ENCODE results near the gene NR1H4.
"Not testable (repeated sequence)": the region's sequence is repeated elsewhere in the genome, so short reads cannot be mapped to it uniquely, and the experiment has no call there.

NR1H4 gene

GRCh38 chr12:100512692-100513091 is 39.0 kb downstream of the NR1H4 start:
- no peak for DNase-seq

- no peak for DNase-seq
Measured at GRCh38 chr12:100515968-100516367, 42.3 kb downstream of the NR1H4 start.

DNA sequence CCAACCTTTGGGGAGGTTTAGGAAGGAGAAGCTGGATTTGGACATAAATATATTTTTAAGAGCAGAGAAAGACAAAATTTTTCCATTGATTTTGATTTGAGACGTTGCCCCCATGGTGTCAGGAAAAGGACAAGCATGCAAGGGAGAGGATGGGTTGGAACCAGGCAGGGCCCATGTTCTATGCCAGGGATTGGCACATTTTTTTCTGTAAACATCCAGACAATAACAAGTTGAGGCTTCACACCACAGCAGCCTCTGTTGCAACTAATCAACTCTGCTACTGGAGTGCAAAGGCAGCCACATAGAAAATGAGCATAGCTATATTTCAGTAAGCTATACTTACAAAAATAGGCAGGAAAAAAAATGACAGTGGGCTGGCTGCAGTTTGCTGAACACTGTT is 44.7 kb downstream of the NR1H4 start:
- no peak for DNase-seq

DNA sequence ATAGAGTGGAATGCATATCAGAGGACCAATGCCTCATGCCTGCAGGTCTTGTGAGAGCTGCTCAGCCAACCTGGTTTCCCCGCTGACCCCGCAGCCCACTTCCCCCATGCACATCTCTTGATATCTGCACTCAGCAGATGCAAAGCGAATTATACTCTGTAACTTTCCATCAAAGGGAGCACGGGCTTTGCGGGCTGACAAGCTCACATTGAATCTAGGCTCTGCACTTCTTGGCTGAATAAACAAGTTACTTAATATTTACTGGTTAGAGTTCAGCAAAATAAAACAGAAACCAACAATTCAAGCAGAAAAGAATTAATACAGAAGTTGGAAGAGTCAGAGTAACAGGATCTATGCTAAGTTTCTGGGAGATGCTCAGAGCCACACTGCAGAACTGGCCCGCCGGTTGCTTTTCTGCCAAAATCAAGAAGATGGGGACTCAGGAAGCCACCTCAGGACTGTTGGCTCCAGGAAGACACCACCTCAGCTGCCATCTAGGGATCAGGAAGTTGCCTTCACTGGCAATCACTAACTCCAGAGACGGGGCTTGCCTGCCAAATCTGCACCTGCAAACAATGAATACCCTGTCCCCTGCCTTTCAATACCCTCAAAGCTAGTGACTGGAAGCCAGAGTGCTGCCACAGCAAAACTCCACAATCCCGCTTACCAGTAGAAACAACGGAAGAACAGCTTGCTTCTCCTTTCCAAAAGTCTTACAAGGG is 46.5 kb downstream of the NR1H4 start:
- no peak for DNase-seq

GRCh38 chr12:100521958-100522357 is 48.3 kb downstream of the NR1H4 start:
- no peak for DNase-seq

- no peak for DNase-seq
Measured at GRCh38 chr12:100528034-100528433, 54.4 kb downstream of the NR1H4 start.

DNA sequence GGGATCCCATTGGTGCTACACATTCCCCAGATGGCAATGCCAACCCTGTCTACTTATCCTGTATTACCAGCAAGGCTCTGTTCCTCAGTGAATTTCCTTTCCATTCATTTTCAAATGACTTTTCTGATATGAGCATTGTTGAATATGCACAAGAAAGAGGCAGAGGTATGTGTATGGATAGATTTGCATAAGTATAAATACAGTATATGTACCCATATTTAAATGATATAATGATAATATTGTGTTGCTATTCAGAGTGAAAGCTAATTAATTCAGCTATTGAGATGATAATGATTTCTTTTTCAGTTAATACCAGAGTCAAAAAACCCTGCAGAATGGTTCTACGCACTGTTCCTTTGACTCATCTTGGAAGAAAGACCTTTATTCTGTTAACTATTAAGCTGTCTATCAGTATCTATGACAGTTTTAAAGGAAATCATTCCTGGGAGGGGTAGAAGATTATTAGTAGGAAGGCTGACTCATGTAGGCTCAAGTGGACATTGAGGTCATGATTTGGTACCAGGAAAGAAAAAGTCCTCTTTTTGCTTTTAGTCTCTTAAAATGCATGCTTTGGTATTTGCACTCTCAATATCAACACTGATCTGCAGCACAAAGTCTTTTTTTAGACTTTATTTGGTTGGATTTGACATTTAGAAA is 54.9 kb downstream of the NR1H4 start:
- DNase-seq: no peak

GRCh38 chr12:100529756-100530350 is 56.2 kb downstream of the NR1H4 start:
- DNase-seq: no peak

DNA sequence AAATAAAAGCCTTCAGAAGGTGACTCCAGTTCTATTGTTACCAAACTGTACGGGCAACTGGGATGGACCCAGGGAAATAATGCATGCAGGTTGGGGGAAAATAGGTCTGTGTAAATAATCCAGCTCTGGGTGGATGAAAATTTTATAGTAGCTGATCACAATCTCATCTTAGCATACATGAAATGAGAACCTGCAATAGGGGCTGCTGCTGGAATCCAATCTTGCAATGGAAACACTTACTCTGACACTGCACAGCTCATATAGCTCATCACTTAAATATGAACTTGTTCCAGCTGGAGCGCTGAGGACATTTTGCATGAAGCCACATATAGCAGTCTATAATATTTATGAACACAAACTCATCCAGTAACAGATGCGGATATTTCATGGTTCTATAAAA is 59.7 kb downstream of the NR1H4 start:
- no peak for DNase-seq

- no peak for DNase-seq
Measured at GRCh38 chr12:100534625-100535227, 61.1 kb downstream of the NR1H4 start.

GRCh38 chr12:100539202-100539601 is 65.5 kb downstream of the NR1H4 start:
- no peak for DNase-seq

DNA sequence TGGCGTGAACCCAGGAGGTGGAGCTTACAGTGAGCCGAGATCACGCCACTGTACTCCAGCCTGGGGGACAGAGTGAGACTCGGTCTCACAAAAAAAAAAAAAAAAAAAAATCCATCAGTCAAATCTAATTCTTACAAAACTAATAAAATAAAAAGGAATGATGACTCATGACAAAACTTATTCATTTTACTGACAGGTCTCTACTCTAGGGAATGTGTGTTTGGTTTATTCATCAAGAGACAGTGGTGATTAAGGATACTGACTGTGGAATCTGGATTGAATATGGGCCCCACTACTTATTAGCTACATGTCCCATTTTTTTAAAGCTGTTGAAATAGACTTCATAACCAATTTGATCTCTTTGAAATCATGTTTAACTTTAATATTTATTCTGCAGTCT is 70.5 kb downstream of the NR1H4 start:
- DNase-seq: no peak

DNA sequence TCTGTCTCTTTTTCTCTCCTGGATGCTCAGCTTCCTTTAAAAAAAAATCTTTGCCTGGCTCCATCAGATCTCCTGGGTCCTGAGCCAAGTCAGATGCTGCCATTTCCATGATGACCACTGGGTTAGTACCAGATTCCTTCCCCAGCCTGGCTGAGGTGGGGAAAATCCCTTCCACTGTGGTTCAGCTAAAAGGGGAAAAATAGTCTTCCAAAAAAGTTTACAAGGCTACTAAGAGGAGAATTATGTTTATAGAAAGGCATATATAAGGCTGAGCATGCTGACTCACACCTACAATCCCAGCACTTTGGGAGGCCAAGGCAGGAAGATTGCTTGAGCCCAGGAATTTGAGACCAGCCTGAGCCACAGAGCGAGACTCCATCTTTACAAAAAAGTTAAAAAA is 71.4 kb downstream of the NR1H4 start:
- DNase-seq: peak in 1 of 58 donors; percentile 1

GRCh38 chr12:100553936-100554335 is 80.3 kb downstream of the NR1H4 start:
- DNase-seq: no peak

DNA sequence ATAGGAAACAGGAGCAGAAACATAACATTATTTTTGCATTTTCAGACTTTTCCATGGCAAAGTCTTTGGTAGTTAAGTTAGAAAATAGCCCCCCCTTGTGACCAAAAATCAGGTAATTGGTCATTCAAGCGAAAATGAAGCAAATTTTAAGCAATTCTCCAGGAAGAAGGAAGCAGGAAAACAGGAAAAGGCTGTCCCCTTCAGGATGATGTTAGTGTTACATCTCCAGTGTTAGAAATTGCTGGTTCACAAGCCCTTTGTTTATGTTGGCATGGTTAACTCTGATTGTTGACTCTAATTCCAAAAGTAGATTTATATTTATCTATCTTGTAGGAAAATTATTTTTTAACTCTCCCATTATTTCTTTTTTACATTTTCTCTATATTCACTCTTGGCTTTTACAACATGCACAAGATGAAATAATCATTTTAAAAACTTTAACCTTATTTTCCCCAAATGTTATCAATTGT is 81.0 kb downstream of the NR1H4 start:
- DNase-seq: peak in 7 of 58 donors; percentile 2 to 76 (median 5)

- no peak for DNase-seq
Measured at GRCh38 chr12:100555722-100556121, 82.1 kb downstream of the NR1H4 start.

DNA sequence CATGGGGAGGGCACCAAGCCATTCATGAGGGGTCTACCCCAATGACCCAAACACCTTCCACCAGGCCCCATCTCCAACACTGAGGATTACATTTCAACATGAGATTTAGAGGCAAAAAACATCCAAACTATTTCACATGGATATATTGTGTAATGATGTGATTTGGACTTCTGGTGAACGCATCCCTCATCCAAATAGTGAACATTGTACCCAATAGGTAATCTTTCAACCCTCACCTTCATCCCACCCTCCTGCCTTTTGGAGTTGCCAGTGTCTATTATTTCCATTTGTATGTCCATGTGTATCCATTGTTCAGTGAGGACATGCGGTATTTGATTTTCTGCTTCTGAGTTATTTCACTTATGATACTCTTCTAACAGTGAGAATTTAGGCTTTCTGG is 83.7 kb downstream of the NR1H4 start:
- no peak for DNase-seq

GRCh38 chr12:100559261-100559660 is 85.6 kb downstream of the NR1H4 start:
- DNase-seq: not testable (repeated sequence)

GRCh38 chr12:100564090-100564489 is 90.4 kb downstream of the NR1H4 start:
- DNase-seq: no peak

DNA sequence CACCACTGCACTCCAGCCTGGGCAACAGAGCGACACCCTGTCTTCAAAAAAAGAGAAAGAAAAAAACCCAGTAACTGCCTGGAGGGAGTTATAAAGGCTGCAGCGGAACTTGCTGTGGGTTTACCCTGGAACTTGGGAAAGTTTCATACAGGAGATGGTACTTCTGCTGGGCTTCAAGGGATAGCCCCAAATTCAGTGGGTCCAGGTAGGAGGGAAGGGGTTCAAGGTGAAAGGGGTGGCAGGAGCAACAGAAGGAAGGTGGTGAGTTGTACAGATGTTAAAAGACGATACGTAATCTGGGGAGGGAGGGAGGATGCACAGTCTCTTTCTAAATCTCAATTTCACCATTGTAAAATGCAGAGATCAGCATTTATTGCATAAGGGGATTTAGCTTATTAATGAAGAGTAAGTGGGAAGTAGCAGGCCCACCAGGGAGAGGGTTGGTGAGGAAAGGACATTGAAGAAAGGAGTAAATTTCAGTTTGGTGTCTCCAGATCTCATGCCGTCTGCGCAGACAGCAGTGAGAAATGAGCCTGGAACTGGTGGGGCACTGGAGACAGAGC is 91.3 kb downstream of the NR1H4 start:
- DNase-seq: no peak

DNA sequence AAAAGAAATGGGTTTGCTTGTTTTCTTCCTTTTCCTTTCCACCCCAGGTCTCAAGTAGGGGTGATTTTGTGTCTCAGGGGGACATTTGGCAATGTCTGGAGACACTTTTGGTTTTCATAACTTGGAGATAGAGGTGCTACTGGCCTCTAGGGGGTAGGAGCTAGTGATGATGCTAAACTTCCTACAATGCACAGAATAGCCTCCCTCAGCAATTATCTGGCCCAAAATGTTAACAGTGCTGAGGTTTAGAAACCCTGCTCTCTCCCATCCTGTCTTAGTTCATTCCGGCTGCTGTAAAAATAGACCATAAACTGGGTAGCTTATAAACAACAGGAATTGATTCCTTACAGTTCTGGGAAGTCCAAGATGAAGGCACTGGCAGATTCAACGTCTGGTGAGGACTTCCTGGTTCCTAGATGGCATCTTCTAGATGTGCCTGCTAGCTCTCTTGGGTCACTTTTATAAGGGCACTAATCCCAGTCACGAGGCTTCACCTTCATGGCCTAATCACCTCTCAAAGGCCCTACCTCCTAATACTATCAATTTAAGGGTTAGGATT is 92.4 kb downstream of the NR1H4 start:
- no peak for DNase-seq

Data from anterior cingulate cortex (tissue), 58 donors.